Gastrocnemius medialis (tissue), 4 donors: ENCODE data around the gene HNRNPK. TPM values are rescaled to one million over a fixed set of nuclear protein-coding genes. Genes with fewer than 3 reads are reported as not detected.

Experiments used
- ATAC-seq, 2 donors: fragments of 150-250 bp; one replicate each; pipeline ENCODE4 v1.9.1; 2016
- DNase-seq, 2 donors: peaks; one replicate each; pipeline ENCODE4 v3.0.0-alpha.2; 2019
- H3K27ac ChIP-seq, 4 donors: fragments of 200-600 bp; sonication (generic); 1 replicate in 1 of 4; 2 replicates in 3 of 4; pipeline ENCODE4 v1.5.1; 2016 to 2018; ENCODE audit warnings: mild to moderate bottlenecking in 2 of 4, moderate library complexity in 1 of 4
- H3K27me3 ChIP-seq, 3 donors: fragments of 200-600 bp; sonication (generic) in 2 of 3; 1 replicate in 1 of 3; 2 replicates in 2 of 3; pipeline versions ENCODE4 v1.5.1 to v1.6.0; 2016 to 2019; ENCODE audit warnings: mild to moderate bottlenecking in 1 of 3, moderate library complexity in 1 of 3
- H3K36me3 ChIP-seq, 2 donors: fragments of 200-600 bp; sonication (generic) in 1 of 2; one replicate each; pipeline ENCODE4 v1.5.1; 2017 to 2018
- H3K4me1 ChIP-seq, 2 donors: fragments of 200-600 bp; sonication (generic) in 1 of 2; one replicate each; pipeline ENCODE4 v1.5.1; 2016 to 2017; ENCODE audit warnings: mild to moderate bottlenecking in 2 of 2
- H3K4me3 ChIP-seq, 4 donors: fragments of 200-600 bp; sonication (generic) in 3 of 4; 1 replicate in 1 of 4; 2 replicates in 3 of 4; pipeline ENCODE4 v1.5.1; 2016 to 2019; ENCODE audit warnings: mild to moderate bottlenecking in 2 of 4
- H3K9me3 ChIP-seq, 3 donors: fragments of 200-600 bp; sonication (generic) in 2 of 3; 1 replicate in 1 of 3; 2 replicates in 2 of 3; pipeline ENCODE4 v1.5.1; 2016 to 2019
- POLR2A ChIP-seq, 2 donors: fragments of 450-650 bp; IDR thresholded peaks; one replicate each; pipeline ENCODE4 v1.6.1; 2017; ENCODE audit warnings: antibody characterized with exemption in 2 of 2, mild to moderate bottlenecking in 2 of 2, moderate library complexity in 2 of 2
- in situ Hi-C, 4 donors: fragments of 200-750 bp; cut with MboI; loops; one replicate each; pipeline versions ENCODE4 v1.15.0 to v1.8.0; 2017; ENCODE audit warnings: low sequenced_read_pairs in 4 of 4
- intact Hi-C: fragments of 100-400 bp; cut with DNase I; formaldehyde crosslinking; loops from one replicate; pipeline ENCODE4 v1.15.1; 2023; ENCODE audit warnings: low total_unique reads
- total RNA-seq, 4 donors: library from RNA; depleted of rRNA; stranded (reverse); fragments of >200 nt; gene quantifications; one replicate each; pipeline versions ENCODE4 v1.1.0 to v1.2.3, GENCODE V29; 2016
- TF ChIP-seq, protein P1 (sequence below), 5 experiments: fragments of 450-650 bp in 3 of 5; fragments of 200-600 bp in 2 of 5; sonication (generic) in 2 of 5; IDR thresholded peaks in 4 of 5; conservative IDR thresholded peaks in 1 of 5; 1 replicate in 4 of 5; 2 replicates in 1 of 5; pipeline ENCODE4 v1.5.1; 2016 to 2019; ENCODE audit warnings: antibody characterized with exemption in 5 of 5, mild to moderate bottlenecking in 3 of 5, moderate library complexity in 3 of 5

The HNRNPK gene
- total RNA-seq, 4 donors from 2014 or later = 313 to 390 (median 349) TPM

- intact Hi-C loops = no loop called here
- TF ChIP-seq POLR2A (IDR thresholded peaks at IDR 0.05) = no peak
- TF ChIP-seq, protein P1, sequence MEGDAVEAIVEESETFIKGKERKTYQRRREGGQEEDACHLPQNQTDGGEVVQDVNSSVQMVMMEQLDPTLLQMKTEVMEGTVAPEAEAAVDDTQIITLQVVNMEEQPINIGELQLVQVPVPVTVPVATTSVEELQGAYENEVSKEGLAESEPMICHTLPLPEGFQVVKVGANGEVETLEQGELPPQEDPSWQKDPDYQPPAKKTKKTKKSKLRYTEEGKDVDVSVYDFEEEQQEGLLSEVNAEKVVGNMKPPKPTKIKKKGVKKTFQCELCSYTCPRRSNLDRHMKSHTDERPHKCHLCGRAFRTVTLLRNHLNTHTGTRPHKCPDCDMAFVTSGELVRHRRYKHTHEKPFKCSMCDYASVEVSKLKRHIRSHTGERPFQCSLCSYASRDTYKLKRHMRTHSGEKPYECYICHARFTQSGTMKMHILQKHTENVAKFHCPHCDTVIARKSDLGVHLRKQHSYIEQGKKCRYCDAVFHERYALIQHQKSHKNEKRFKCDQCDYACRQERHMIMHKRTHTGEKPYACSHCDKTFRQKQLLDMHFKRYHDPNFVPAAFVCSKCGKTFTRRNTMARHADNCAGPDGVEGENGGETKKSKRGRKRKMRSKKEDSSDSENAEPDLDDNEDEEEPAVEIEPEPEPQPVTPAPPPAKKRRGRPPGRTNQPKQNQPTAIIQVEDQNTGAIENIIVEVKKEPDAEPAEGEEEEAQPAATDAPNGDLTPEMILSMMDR (IDR thresholded peaks at IDR 0.05 in 4 of 5, conservative IDR thresholded peaks at IDR 0.05 in 1 of 5) = no peak
- in situ Hi-C loops = no loop called here
Observed at GRCh38 chr9:84003246-84003645, 23.2 kb upstream of the HNRNPK start.

GRCh38 chr9:84002344-84002743 is 22.3 kb upstream of the HNRNPK start:
- Histone ChIP-seq H3K4me3 (no peak overlapping the region), H3K36me3 (no peaks in the 10 kb centered on the region), H3K27ac (no peak overlapping the region), H3K4me1 (no peaks in the 10 kb centered on the region), H3K9me3 (no peaks in the 10 kb centered on the region), H3K27me3 (no peaks in the 10 kb centered on the region)
- DNase-seq (no peak), ATAC-seq (no peak)
- intact Hi-C loops (no loop called here), in situ Hi-C loops (no loop called here)
- no peak for TF ChIP-seq POLR2A (IDR thresholded peaks at IDR 0.05)
- TF ChIP-seq, protein P1 (IDR thresholded peaks at IDR 0.05 in 4 of 5, conservative IDR thresholded peaks at IDR 0.05 in 1 of 5) = no peak

More at GRCh38 chr9:84003246-84003645, 23.2 kb upstream of the HNRNPK start:
- no peaks in the 10 kb centered on the region for H3K27me3 ChIP-seq
- DNase-seq = no peak
- no peak for ATAC-seq
- no peak overlapping the region for H3K27ac ChIP-seq
- no peak overlapping the region for H3K4me3 ChIP-seq
- H3K4me1 ChIP-seq = no peaks in the 10 kb centered on the region
- no peaks in the 10 kb centered on the region for H3K36me3 ChIP-seq
- no peaks in the 10 kb centered on the region for H3K9me3 ChIP-seq

DNA sequence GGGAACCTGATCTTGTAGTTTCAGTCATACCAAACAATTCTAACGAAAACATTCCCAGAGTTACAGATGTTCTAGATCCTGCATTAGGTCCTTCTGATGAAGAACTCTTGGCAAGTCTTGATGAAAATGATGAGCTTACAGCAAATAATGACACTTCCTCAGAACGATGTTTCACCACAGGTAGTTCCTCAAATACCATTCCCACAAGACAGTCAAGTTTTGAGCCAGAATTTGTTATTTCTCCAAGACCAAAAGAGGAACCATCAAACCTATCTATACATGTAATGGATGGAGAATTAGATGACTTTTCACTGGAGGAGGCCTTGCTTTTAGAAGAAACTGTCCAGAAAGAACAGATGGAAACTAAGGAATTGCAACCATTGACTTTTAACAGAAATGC is 21.6 kb upstream of the HNRNPK start:
- intact Hi-C loops (no loop called here), in situ Hi-C loops (no loop called here)
- ATAC-seq (no peak), DNase-seq (no peak)
- Histone ChIP-seq H3K27me3 (no peaks in the 10 kb centered on the region), H3K9me3 (no peaks in the 10 kb centered on the region), H3K4me1 (no peaks in the 10 kb centered on the region), H3K4me3 (no peak overlapping the region), H3K27ac (no peak overlapping the region), H3K36me3 (no peaks in the 10 kb centered on the region)
- TF ChIP-seq, protein P1 (IDR thresholded peaks at IDR 0.05 in 4 of 5, conservative IDR thresholded peaks at IDR 0.05 in 1 of 5) = no peak
- TF ChIP-seq POLR2A (IDR thresholded peaks at IDR 0.05) = no peak

- Histone ChIP-seq H3K4me1 (no peaks in the 10 kb centered on the region), H3K4me3 (no peak overlapping the region), H3K36me3 (no peaks in the 10 kb centered on the region), H3K27me3 (no peaks in the 10 kb centered on the region), H3K27ac (no peak overlapping the region), H3K9me3 (no peaks in the 10 kb centered on the region)
- DNase-seq (no peak), ATAC-seq (no peak)
- in situ Hi-C loops (no loop called here), intact Hi-C loops (no loop called here)
- no peak for TF ChIP-seq POLR2A (IDR thresholded peaks at IDR 0.05)
- TF ChIP-seq, protein P1 (IDR thresholded peaks at IDR 0.05 in 4 of 5, conservative IDR thresholded peaks at IDR 0.05 in 1 of 5) = no peak
Observed at GRCh38 chr9:84000186-84000585, 20.2 kb upstream of the HNRNPK start.
